SK-N-MC (cell line): ENCODE data around the gene MCL1.

Experiments
- EZH2 ChIP-seq: fragments of 200-600 bp; sonication (generic); IDR thresholded peaks from one replicate; pipeline ENCODE4 v1.6.1; 2017; ENCODE audit warnings: antibody characterized with exemption
- POLR2AphosphoS5 ChIP-seq: IDR thresholded peaks from 2 replicates; pipeline ENCODE4 v1.6.1; 2012; ENCODE audit warnings: mild to moderate bottlenecking, low read depth, low read length, borderline replicate concordance

DNA sequence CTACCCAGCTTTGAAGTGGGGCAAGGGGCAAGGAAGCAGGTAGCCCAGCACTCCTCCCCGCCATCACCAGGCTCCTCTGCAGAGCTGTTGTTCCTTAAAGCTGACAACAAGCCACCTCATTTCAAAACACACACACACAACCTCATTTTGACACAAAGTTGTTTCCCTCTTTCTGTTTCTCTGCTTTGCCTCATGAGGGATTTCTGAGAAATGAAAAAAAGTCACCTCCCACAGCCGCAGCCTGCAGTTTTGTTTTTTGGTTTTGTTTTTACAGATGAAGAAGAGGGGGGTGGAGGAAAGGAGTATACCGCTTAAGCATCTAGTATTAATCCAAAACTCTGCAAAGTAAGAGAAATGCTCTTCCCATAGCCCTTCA is 12.1 kb downstream of the MCL1 start:
- TF ChIP-seq POLR2AphosphoS5 (no peak), EZH2 (no peak)
